CD14-positive monocyte (primary cell): Measurements from ENCODE around the gene KAZN. TPM values are rescaled to one million over a fixed set of nuclear protein-coding genes. Genes with fewer than 3 reads are reported as not detected.

Experiments
- DNase-seq, 3 donors: peaks; one replicate each; pipeline ENCODE4 v3.0.0-alpha.2; 2011 to 2022
- H2AFZ ChIP-seq: 2 replicates; pipeline ENCODE4 v1.6.0; 2012; ENCODE audit warnings: mild to moderate bottlenecking, low read depth, low read length, inconsistent platforms; ENCODE audit not compliant: insufficient read depth, poor library complexity, severe bottlenecking
- H3K27ac ChIP-seq, 2 donors: 1 replicate in 1 of 2; 2 replicates in 1 of 2; pipeline ENCODE4 v1.5.1; 2012 to 2013; ENCODE audit warnings: low read length in 2 of 2, control low read depth in 1 of 2, inconsistent platforms in 1 of 2, low read depth in 1 of 2, mild to moderate bottlenecking in 1 of 2
- H3K27me3 ChIP-seq, 2 donors: one replicate each; pipeline versions ENCODE4 v1.6.0 to v1.6.1; 2011 to 2013; ENCODE audit warnings: low read length in 2 of 2; ENCODE audit not compliant: control insufficient read depth in 2 of 2, insufficient read depth in 2 of 2
- H3K36me3 ChIP-seq, 2 donors: replicated peaks in 1 of 2; 1 replicate in 1 of 2; 2 replicates in 1 of 2; pipeline versions ENCODE4 v1.5.1 to v1.6.1; 2012 to 2013; ENCODE audit warnings: low read length in 2 of 2, control low read depth in 1 of 2, inconsistent platforms in 1 of 2, mild to moderate bottlenecking in 1 of 2; ENCODE audit not compliant: insufficient read depth in 2 of 2, control insufficient read depth in 1 of 2
- H3K4me1 ChIP-seq, 2 donors: 1 replicate in 1 of 2; 2 replicates in 1 of 2; pipeline versions ENCODE4 v1.5.1 to v1.6.1; 2012 to 2013; ENCODE audit warnings: low read length in 2 of 2, control low read depth in 1 of 2, inconsistent platforms in 1 of 2, mild to moderate bottlenecking in 1 of 2, moderate library complexity in 1 of 2; ENCODE audit not compliant: insufficient read depth in 2 of 2, control insufficient read depth in 1 of 2
- H3K4me2 ChIP-seq: replicated peaks from 2 replicates; pipeline ENCODE3; 2012; ENCODE audit warnings: low read length, moderate library complexity, mild to moderate bottlenecking; ENCODE audit not compliant: poor library complexity, severe bottlenecking; ENCODE audit errors: extremely low read depth
- H3K4me3 ChIP-seq, 3 experiments: fragments of 200-600 bp in 1 of 3; sonication (generic) in 1 of 3; replicated peaks in 1 of 3; 1 replicate in 2 of 3; 2 replicates in 1 of 3; pipeline ENCODE4 v1.5.1; 2011 to 2013; ENCODE audit warnings: low read length in 3 of 3, mild to moderate bottlenecking in 3 of 3, control low read depth in 2 of 3, low read depth in 2 of 3, inconsistent platforms in 1 of 3, moderate library complexity in 1 of 3
- H3K79me2 ChIP-seq: 2 replicates; pipeline ENCODE4 v1.6.0; 2012; ENCODE audit warnings: mild to moderate bottlenecking, control low read depth, inconsistent platforms, low read length, moderate library complexity; ENCODE audit not compliant: insufficient read depth
- H3K9ac ChIP-seq: 2 replicates; pipeline ENCODE4 v1.6.0; 2017; ENCODE audit warnings: low read length, mild to moderate bottlenecking; ENCODE audit not compliant: insufficient read depth, poor library complexity, severe bottlenecking
- H3K9me3 ChIP-seq, 2 donors: replicated peaks in 1 of 2; 1 replicate in 1 of 2; 2 replicates in 1 of 2; pipeline versions ENCODE4 v1.5.1 to v1.6.1; 2012 to 2013; ENCODE audit warnings: low read length in 2 of 2, control low read depth in 1 of 2; ENCODE audit not compliant: control insufficient read depth in 1 of 2, insufficient read depth in 1 of 2
- H4K20me1 ChIP-seq: 2 replicates; pipeline ENCODE4 v1.6.0; 2012; ENCODE audit warnings: mild to moderate bottlenecking, low read length, control low read depth, moderate library complexity; ENCODE audit not compliant: insufficient read depth
- H3K27ac Mint-ChIP-seq, 7 donors: one replicate each; pipeline ENCODE4 v1.8.0; 2020; ENCODE audit warnings: mild to moderate bottlenecking in 7 of 7, mixed read lengths in 7 of 7, moderate library complexity in 6 of 7, inconsistent platforms in 2 of 7
- H3K27me3 Mint-ChIP-seq, 3 donors: one replicate each; pipeline ENCODE4 v1.8.0; 2021 to 2022; ENCODE audit warnings: low read depth in 3 of 3, mild to moderate bottlenecking in 3 of 3, mixed read lengths in 3 of 3, moderate library complexity in 3 of 3, inconsistent platforms in 1 of 3
- H3K36me3 Mint-ChIP-seq, 2 donors: one replicate each; pipeline ENCODE4 v1.8.0; 2020; ENCODE audit warnings: mixed read lengths in 2 of 2, inconsistent platforms in 1 of 2, mild to moderate bottlenecking in 1 of 2
- H3K4me1 Mint-ChIP-seq: one replicate; pipeline ENCODE4 v1.8.0; 2020; ENCODE audit warnings: mild to moderate bottlenecking, mixed read lengths
- H3K4me3 Mint-ChIP-seq, 2 donors: one replicate each; pipeline ENCODE4 v1.8.0; 2020; ENCODE audit warnings: mild to moderate bottlenecking in 2 of 2, mixed read lengths in 2 of 2, moderate library complexity in 1 of 2
- H3K9me3 Mint-ChIP-seq, 7 donors: one replicate each; pipeline ENCODE4 v1.8.0; 2020 to 2022; ENCODE audit warnings: mixed read lengths in 7 of 7, mild to moderate bottlenecking in 6 of 7, moderate library complexity in 6 of 7, inconsistent platforms in 2 of 7
- CTCF ChIP-seq: fragments of 200-600 bp; IDR thresholded peaks from one replicate; pipeline ENCODE4 v1.8.0; 2022; ENCODE audit warnings: antibody characterized with exemption, mild to moderate bottlenecking
- WGBS: methylation state at CpG from one replicate; pipeline ENCODE4 v1.1.5; 2013; ENCODE audit warnings: missing lambda C conversion rate; ENCODE audit not compliant: insufficient coverage; 5-methylcytosine and 5-hydroxymethylcytosine counted together
- intact Hi-C, 2 donors: fragments of 100-400 bp; cut with micrococcal nuclease; formaldehyde crosslinking; loops; one replicate each; pipeline versions ENCODE4 v1.15.0 to v1.15.1; 2023
- polyA plus RNA-seq, 3 donors: library from polyadenylated mRNA; depleted of rRNA in 1 of 3; unstranded in 2 of 3; stranded (reverse) in 1 of 3; fragments of 300-500 nt in 2 of 3; fragments of >200 nt in 1 of 3; fragmentation: Illumina TruSeq in 2 of 3; gene quantifications; 1 replicate in 2 of 3; 2 replicates in 1 of 3; pipeline ENCODE4 v1.2.3, GENCODE V29; 2012 to 2021

Gene KAZN
- polyA plus RNA-seq, 3 donors, result not detected

GRCh38 chr1:14840374-14840773, 241.9 kb downstream of the KAZN start:
- no peak overlapping the region for H3K27ac ChIP-seq
- WGBS, result 93% methylated on average over 3 of the region's 7 CpGs
- DNase-seq, result no peak
- no peaks in the 10 kb centered on the region for H3K4me1 ChIP-seq
- no peak for TF ChIP-seq CTCF
- H3K4me3 ChIP-seq, result no peak overlapping the region
- H3K4me1 Mint-ChIP-seq, result no peaks in the 10 kb centered on the region
- no peaks in the 10 kb centered on the region for H3K27me3 ChIP-seq
- intact Hi-C loops, result no loop called here
- H3K9me3 ChIP-seq, result peaks cover 13 to 22% of the 10 kb centered on the region in 2 donors
- peaks cover 7 to 9% (median 8%) of the 10 kb centered on the region in 3 donors for H3K27me3 Mint-ChIP-seq
- H3K4me3 Mint-ChIP-seq, result no peak overlapping the region
- no peak overlapping the region for H3K9ac ChIP-seq
- H3K79me2 ChIP-seq, result no peaks in the 10 kb centered on the region
- H3K9me3 Mint-ChIP-seq, result peaks cover 15 to 28% (median 20%) of the 10 kb centered on the region in 7 donors
- H3K4me2 ChIP-seq, result no peak overlapping the region
- no peak overlapping the region for H2AFZ ChIP-seq
- H4K20me1 ChIP-seq, result no peaks in the 10 kb centered on the region
- no peak overlapping the region for H3K27ac Mint-ChIP-seq
- H3K36me3 Mint-ChIP-seq, result no peaks in the 10 kb centered on the region
- H3K36me3 ChIP-seq, result no peaks in the 10 kb centered on the region

- no peak for TF ChIP-seq CTCF
- Histone ChIP-seq H3K27me3 (no peaks in the 10 kb centered on the region), H2AFZ (no peak overlapping the region), H3K4me1 (no peaks in the 10 kb centered on the region), H3K4me3 (no peak overlapping the region), H4K20me1 (no peaks in the 10 kb centered on the region), H3K9ac (no peak overlapping the region), H3K27ac (no peak overlapping the region), H3K79me2 (no peaks in the 10 kb centered on the region), H3K4me2 (no peak overlapping the region), H3K9me3 (peaks cover 13 to 22% of the 10 kb centered on the region in 2 donors), H3K36me3 (no peaks in the 10 kb centered on the region)
- Mint-ChIP-seq H3K9me3 (peaks cover 15 to 29% (median 20%) of the 10 kb centered on the region in 7 donors), H3K4me3 (no peak overlapping the region), H3K27me3 (peaks cover 7 to 9% (median 7%) of the 10 kb centered on the region in 3 donors), H3K36me3 (no peaks in the 10 kb centered on the region), H3K27ac (no peak overlapping the region), H3K4me1 (no peaks in the 10 kb centered on the region)
- 100% methylated on average over 2 of the region's 2 CpGs for WGBS
- intact Hi-C loops, result no loop called here
- no peak for DNase-seq
Observed at GRCh38 chr1:14841456-14841855, 243.0 kb downstream of the KAZN start.
